ENCODE measurements around the gene ADAM22.
"Not testable (repeated sequence)": the region's sequence is repeated elsewhere in the genome, so short reads cannot be mapped to it uniquely, and the experiment has no call there.

Gene ADAM22

GRCh38 chr7:88153378-88153777, 219.3 kb downstream of the ADAM22 start:
- no peak for DNase-seq (ENCODE audit: low read depth in 3 of 3, low spot score in 1 of 3)

DNA sequence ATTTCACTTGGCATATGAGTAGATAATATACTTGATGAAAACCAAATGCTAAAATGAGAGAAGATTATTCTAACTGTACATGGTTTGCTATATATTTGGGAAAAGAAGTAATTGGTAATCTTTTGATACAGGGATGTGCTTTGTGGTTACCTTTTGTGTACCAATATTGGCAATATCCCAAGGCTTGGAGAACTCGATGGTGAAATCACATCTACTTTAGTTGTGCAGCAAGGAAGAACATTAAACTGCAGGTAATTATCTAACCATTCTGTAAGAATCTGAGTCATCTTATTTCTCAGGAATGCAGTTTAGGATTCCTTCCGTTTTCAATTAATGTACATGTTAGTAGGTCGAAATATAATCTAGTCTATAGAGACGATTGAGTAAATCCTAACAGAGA, 221.7 kb downstream of the ADAM22 start:
- no peak for DNase-seq (ENCODE audit: low read depth in 3 of 3, low spot score in 1 of 3)

DNA sequence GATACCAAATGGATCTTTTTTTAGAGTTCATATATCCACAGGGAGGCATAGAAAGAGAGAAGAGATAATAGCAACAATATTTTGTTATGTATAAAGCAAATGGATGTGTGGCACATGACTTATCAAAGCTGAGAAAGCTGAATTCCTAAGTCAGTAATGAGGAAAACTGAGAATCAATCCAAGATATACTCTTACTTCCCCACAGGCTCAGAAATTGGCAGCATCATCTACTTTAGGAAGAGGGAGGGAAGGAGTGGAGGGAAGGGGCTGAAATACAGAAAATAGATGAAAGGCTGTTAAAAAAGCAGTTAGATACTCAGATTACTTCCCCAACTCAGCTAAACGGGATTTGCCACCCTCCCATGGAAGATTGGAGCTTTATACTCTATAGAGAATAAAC, 222.3 kb downstream of the ADAM22 start:
- no peak for DNase-seq (ENCODE audit: low read depth in 3 of 3, low spot score in 1 of 3)

DNA sequence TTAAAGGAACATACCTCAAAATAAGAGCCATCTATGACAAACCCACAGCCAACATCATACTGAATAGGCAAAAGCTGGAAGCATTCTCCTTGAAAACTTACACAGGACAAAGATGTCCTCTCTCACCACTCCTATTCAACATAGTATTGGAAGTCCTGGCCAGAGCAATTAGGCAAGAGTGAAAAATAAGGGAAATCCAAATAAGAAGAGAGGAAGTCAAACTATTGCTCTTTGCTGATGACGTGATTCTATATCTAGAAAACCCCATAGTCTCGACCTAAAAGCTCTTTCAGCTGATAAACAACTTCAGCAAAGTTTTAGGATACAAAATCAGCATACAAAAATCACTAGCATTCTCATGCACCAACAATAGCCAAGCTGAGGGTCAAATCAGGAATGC, 225.7 kb downstream of the ADAM22 start:
- not testable (repeated sequence) for DNase-seq (ENCODE audit: low read depth in 3 of 3, low spot score in 1 of 3)

GRCh38 chr7:88165697-88166096, 231.6 kb downstream of the ADAM22 start:
- no peak for DNase-seq (ENCODE audit: low read depth in 3 of 3, low spot score in 1 of 3)

GRCh38 chr7:88167223-88167622, 233.2 kb downstream of the ADAM22 start:
- DNase-seq (ENCODE audit: low read depth in 3 of 3, low spot score in 1 of 3) = no peak

- DNase-seq (ENCODE audit: low read depth in 3 of 3, low spot score in 1 of 3) = no peak
These were observed 233.7 kb downstream of the ADAM22 start for GRCh38 chr7:88167721-88168120.

DNA sequence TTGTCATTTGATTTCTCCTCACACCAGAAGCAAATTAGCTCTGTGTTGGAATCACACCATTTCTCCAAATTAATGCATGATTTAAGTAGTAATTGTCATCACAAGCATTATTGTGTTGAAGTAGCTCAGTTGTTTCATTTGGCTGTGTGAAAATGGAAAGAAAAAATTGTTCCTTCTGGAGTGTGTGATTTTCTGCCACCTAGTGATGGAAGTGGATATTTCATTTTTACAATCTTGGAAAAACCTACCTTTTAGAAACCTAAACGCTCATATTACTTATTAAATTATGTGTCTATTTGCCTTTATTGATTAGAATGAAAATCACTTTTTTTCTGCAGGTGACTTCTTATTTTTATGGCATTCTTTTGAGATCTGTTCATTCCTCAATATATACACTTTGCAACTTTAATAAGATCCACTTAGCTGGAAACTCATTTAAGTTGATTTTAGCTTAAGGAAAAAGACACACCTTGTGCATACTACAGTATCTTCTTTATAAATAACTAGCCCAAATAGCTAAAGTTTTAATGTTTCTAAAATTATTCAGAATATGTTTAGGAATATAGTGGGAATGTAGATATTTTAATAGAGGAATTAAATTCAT, 235.8 kb downstream of the ADAM22 start:
- no peak for DNase-seq (ENCODE audit: low read depth in 3 of 3, low spot score in 1 of 3)

GRCh38 chr7:88172842-88173241, 238.8 kb downstream of the ADAM22 start:
- no peak for DNase-seq (ENCODE audit: low read depth in 3 of 3, low spot score in 1 of 3)

DNA sequence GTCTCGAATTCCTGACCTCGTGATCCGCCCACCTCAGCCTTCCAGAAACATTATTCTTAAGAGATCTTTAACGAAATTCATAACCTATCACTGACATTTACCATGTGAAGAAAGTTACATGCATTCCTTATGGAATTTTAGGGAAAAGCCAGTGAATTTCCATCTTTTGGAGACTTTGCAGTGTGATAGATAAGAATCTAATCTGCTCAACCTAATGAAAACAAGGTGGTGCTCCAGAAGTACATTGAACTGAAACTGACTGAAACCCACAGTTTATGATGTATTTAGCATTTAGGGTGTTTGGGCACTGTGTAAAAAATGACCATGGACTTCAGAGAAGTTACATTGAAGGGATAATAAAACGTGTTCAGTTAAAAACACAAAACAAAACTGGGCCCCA, 242.1 kb downstream of the ADAM22 start:
- DNase-seq (ENCODE audit: low read depth in 3 of 3, low spot score in 1 of 3) = no peak

DNA sequence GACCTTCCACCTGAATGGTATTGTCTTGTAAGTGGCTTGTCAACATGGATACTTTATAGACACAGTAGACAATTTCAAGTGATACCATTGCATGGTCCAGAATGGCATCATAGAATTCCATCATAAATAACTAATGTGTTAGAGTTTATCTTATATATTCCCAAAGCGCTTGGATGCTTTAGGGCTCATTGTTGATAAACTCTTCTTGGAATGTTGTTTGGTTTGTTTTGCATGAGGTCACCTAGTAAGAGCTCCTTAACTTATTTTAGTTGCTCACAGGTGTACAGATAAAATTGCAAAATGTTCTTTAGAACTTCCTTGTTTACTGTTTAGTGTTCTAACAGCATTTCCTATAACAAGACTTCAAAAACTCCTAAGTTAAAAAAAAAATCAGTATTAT, 249.0 kb downstream of the ADAM22 start:
- DNase-seq (ENCODE audit: low read depth in 3 of 3, low spot score in 1 of 3) = no peak

DNA sequence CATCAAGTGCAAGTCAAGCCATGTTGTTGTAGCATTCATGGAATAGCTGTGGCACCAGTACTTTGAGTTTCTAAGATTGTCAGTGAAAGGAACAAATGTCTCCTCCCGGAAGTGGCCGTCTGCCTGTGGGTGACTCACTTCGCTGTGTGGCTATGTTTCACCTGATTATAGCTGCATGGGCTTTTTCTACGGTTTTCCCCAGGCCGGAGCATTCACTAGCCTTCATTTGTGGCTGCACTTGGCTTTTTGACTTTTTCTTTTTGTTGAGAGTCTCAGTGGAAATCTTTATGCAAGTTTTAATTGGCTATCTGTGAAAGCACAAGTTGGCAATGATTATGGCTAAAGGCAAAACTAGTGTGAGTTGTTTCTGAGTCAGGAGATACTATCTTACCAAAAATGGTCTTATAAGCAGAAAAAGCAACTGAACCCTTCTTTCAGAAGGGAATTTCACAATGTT, 250.8 kb downstream of the ADAM22 start:
- no peak for DNase-seq (ENCODE audit: low read depth in 3 of 3, low spot score in 1 of 3)

DNA sequence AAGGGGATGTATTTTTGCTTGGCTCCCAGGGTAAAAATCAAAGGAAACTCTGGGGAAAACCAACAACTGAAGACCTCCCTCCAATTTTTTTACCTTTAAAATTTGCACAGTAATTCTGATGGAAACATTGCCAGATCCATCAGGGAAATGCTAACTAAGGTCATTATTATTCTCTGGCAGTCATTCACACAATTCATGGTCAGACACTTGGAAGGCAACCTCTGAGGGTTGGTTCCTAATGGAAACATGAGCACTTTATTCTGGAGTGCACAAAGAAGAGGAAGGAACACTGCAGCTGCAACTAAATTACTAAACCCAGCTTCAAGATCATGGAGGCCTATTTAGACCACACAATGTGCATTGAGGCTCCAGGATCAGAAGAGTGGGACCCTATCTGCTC, 251.6 kb downstream of the ADAM22 start:
- no peak for DNase-seq (ENCODE audit: low read depth in 3 of 3, low spot score in 1 of 3)

DNA sequence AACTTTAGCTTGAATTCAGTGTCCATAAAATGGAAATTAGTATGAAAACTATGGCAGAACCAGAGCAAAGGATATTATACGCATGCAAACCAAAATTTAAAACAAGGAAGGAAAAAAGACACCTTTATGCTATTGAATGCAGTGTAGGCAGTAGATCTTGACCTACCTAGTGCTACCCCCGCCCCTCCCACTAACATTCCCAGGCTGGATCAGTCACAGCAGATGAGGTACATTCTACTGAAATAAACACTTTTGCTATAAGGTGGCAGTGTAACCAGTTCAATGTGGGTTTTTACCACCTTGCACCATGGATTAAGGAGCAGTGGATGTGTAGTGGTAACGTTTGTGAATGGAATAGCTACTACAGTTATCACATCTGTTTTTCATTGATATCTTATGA, 257.9 kb downstream of the ADAM22 start:
- no peak for DNase-seq (ENCODE audit: low read depth in 3 of 3, low spot score in 1 of 3)

DNA sequence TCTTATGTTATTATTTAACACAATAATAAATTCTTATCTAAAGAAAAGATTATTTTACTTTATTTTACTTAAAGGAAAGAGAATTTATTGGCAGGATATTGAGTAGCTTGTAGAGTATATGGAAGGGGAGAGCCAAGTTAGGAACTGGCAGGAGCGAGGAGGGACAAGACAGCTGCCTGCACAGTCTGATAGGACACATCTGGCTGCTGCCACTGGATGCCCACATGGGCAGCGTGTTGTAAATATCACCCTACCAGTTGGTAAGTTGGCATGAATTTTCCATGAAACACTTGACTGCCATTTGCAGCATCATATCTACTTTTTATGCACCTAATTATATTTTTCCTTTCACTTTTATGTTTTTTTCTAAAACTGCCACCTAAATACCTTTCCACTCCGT, 266.2 kb downstream of the ADAM22 start:
- DNase-seq (ENCODE audit: low read depth in 3 of 3, low spot score in 1 of 3) = no peak

- DNase-seq (ENCODE audit: low read depth in 3 of 3, low spot score in 1 of 3) = no peak
These were observed 266.7 kb downstream of the ADAM22 start for GRCh38 chr7:88200789-88201188.

GRCh38 chr7:88201305-88201704, 267.3 kb downstream of the ADAM22 start:
- no peak for DNase-seq (ENCODE audit: low read depth in 3 of 3, low spot score in 1 of 3)

DNA sequence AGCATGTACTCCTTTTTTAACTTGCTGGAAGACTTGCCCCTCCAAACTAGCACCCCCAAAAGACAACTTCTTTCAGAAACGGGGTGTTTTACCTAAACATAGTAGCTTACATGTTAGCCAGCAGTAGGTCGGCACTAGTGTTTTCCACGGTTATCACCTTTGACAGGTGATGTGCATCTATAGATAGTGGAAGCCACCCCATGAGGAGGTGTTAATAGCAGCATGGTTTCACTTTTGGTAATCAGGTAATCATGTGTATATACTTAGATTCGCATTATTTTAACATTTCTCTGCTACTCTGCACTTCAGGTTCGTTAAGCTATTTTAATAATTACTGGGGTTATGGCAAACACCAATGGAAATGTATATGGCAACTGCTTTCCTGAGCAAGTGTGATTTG, 268.2 kb downstream of the ADAM22 start:
- no peak for DNase-seq (ENCODE audit: low read depth in 3 of 3, low spot score in 1 of 3)

DNA sequence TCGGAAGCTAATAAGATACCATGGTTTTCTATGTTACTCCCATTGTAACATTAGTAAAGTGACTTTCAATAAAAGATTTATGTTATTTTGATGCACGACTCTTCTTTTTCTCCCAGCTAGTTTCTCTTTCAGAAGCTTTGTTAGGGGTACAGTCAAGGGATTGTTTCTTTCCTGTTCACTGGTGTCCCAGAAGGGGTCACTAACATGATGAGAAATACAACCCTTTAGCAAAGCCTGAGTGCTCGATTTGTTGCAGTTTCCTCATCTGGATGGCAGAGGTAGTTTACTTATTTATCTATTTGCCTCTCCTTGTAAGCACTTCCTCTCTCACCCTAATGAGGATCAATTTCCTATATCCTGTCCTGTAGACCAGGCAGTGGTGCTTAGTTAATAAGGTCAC, 268.7 kb downstream of the ADAM22 start:
- DNase-seq (ENCODE audit: low read depth in 3 of 3, low spot score in 1 of 3) = no peak

- DNase-seq (ENCODE audit: low read depth in 3 of 3, low spot score in 1 of 3) = no peak
These were observed 269.4 kb downstream of the ADAM22 start for GRCh38 chr7:88203401-88203800.

DNA sequence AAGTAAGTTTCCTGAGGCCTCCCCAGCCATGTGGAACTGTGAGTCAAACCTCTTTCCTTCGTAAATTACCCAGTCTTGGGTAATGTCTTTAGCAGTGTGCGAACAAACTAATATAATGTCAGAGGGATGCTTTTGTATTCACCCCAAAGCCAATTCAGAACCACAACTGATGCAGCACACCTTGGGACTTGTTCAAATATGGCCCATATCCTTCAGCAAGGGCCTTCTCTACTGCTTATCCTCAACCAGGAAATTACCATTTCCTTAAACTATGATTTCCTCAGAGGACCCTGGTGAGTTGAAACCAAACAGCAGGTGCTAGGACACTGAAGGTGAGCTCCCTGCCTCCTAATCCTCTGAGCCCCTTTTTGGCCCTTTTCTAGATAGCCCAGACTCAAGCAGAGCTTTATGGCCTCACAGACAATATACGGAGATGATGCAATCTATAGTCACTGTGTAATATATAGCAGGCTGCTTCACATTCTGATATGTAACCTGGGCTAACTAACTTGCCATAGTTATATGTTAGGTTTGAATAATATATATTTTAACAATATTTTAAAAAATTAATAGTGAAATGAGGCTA, 270.6 kb downstream of the ADAM22 start:
- no peak for DNase-seq (ENCODE audit: low read depth in 3 of 3, low spot score in 1 of 3)

GRCh38 chr7:88205179-88205578, 271.1 kb downstream of the ADAM22 start:
- no peak for DNase-seq (ENCODE audit: low read depth in 3 of 3, low spot score in 1 of 3)

DNA sequence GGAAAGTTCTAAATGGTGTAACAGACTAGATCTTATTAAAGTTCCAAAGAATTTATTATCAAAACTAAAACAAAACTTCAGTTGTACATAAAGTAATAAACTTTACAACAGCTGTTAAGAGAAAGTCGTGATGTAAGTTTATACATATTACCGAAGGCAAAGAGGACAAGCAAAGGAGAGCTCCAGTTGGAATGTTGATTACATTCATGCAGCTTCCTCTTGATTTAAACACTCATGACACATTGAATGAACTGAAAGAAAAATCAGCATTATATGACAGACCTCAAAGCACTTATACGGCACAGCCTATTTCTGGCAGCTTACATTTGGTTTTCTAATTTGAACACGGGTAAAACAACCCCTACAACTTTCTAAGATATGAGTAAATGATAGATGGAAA, 272.2 kb downstream of the ADAM22 start:
- no peak for DNase-seq (ENCODE audit: low read depth in 3 of 3, low spot score in 1 of 3)

Data from stimulated activated CD4-positive, alpha-beta T cell treated with anti-CD3 and anti-CD28 coated beads, TNF-alpha, amount 100 ng/mL, for 1 hour (primary cell).